Osteoblast (primary cell): Measurements from ENCODE around the gene CIB2. TPM values are rescaled to one million over a fixed set of nuclear protein-coding genes. Genes with fewer than 3 reads are reported as not detected.
A peak's percentile ranks its signal among the peaks of the same experiment; 100 is the strongest.

Source experiments
- DNase-seq: peaks from one replicate; pipeline ENCODE4 v3.0.0; 2011; ENCODE audit warnings: low spot score, mixed read lengths; ENCODE audit not compliant: insufficient read length; ENCODE audit errors: missing footprints
- H2AFZ ChIP-seq: 2 replicates; pipeline ENCODE4 v1.6.0; 2011; ENCODE audit warnings: mild to moderate bottlenecking, low read length
- H3K27ac ChIP-seq: 2 replicates; pipeline ENCODE4 v1.5.1; 2011; ENCODE audit warnings: mild to moderate bottlenecking, low read depth, low read length, moderate library complexity
- H3K27me3 ChIP-seq: 2 replicates; pipeline ENCODE4 v1.6.0; 2012; ENCODE audit warnings: mild to moderate bottlenecking, control low read depth, inconsistent platforms, low read length, moderate library complexity; ENCODE audit not compliant: insufficient read depth
- H3K36me3 ChIP-seq: 2 replicates; pipeline ENCODE4 v1.5.1; 2011; ENCODE audit warnings: mild to moderate bottlenecking, low read length, control low read depth, moderate library complexity; ENCODE audit not compliant: insufficient read depth
- H3K4me1 ChIP-seq: 2 replicates; pipeline ENCODE4 v1.5.1; 2011; ENCODE audit warnings: mild to moderate bottlenecking, low read length, control low read depth, moderate library complexity; ENCODE audit not compliant: insufficient read depth
- H3K4me2 ChIP-seq: 2 replicates; pipeline ENCODE4 v1.6.0; 2011; ENCODE audit warnings: mild to moderate bottlenecking, low read length; ENCODE audit not compliant: insufficient read depth
- H3K4me3 ChIP-seq: fragments of 200-600 bp; sonication (generic); 3 replicates; pipeline ENCODE4 v1.5.1; 2012; ENCODE audit warnings: mild to moderate bottlenecking, low read length, inconsistent platforms; ENCODE audit not compliant: insufficient read depth
- H3K79me2 ChIP-seq: 2 replicates; pipeline ENCODE4 v1.6.0; 2012; ENCODE audit warnings: mild to moderate bottlenecking, low read length, control low read depth, inconsistent platforms; ENCODE audit not compliant: insufficient read depth
- H3K9me3 ChIP-seq: 2 replicates; pipeline ENCODE4 v1.5.1; 2011; ENCODE audit warnings: low read depth, low read length, control low read depth
- H4K20me1 ChIP-seq: 2 replicates; pipeline ENCODE4 v1.6.0; 2012; ENCODE audit warnings: mild to moderate bottlenecking, low read length, control low read depth; ENCODE audit not compliant: insufficient read depth
- total RNA-seq: library from RNA; depleted of rRNA; stranded (reverse); fragments of >200 nt; gene quantifications from 2 replicates; pipeline ENCODE4 v1.2.3, GENCODE V29; 2012
- TF ChIP-seq, protein P1 (sequence below): IDR thresholded peaks from 2 replicates; pipeline ENCODE4 v1.5.1; 2011; ENCODE audit warnings: mild to moderate bottlenecking, low read depth, low read length, moderate library complexity; ENCODE audit errors: extremely low read depth

Gene CIB2
- total RNA-seq, 1 donor, result 2.2 TPM

GRCh38 chr15:78088773-78089080, 42.5 kb downstream of the CIB2 start:
- H3K79me2 ChIP-seq, result no peaks in the 10 kb centered on the region
- H3K27ac ChIP-seq, result no peak overlapping the region
- TF ChIP-seq, protein P1, sequence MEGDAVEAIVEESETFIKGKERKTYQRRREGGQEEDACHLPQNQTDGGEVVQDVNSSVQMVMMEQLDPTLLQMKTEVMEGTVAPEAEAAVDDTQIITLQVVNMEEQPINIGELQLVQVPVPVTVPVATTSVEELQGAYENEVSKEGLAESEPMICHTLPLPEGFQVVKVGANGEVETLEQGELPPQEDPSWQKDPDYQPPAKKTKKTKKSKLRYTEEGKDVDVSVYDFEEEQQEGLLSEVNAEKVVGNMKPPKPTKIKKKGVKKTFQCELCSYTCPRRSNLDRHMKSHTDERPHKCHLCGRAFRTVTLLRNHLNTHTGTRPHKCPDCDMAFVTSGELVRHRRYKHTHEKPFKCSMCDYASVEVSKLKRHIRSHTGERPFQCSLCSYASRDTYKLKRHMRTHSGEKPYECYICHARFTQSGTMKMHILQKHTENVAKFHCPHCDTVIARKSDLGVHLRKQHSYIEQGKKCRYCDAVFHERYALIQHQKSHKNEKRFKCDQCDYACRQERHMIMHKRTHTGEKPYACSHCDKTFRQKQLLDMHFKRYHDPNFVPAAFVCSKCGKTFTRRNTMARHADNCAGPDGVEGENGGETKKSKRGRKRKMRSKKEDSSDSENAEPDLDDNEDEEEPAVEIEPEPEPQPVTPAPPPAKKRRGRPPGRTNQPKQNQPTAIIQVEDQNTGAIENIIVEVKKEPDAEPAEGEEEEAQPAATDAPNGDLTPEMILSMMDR, result no peak

DNA sequence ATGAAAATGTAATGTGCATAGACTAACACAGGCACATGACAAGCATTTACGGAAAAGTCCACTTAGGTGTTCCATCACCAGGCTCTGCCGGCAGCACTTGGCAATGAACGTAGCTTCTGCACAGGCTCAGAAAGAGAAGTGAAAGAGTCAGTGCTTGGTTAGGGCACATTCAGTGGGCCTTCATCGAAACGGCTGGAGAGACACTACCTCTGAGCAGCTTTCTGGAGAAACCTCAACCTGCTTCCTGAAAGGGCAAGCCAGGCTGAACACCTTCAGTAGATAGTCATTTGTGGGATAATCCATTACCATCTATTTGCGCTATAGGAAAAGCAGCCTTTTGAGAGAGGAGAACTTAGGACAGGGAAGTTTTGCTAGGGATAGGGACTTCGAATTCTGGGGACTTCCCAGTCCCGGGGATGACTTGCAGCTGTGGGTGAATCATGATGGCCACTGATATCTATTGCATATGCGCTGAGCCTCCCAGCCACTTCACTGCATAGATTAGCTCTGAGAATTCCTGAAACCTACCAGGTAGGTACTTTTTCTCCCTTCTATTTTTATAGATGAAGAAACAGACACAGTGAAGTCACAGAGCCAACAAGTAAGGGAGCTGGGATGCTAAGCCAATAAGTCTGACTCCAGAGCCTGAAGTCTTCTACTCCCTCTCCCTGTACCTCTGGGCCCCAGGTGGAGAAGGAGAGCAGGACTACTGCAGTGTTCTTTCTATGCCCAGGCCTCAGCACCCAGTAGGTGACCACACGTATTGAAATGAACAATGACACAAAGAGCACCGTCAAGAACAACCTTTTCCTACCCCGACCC, 43.1 kb downstream of the CIB2 start:
- Histone ChIP-seq H3K4me3 (no peak overlapping the region), H3K27me3 (peaks cover 8% of the 10 kb centered on the region), H4K20me1 (no peaks in the 10 kb centered on the region), H3K36me3 (no peaks in the 10 kb centered on the region), H3K4me1 (peaks cover 9% of the 10 kb centered on the region), H2AFZ (no peak overlapping the region), H3K4me2 (no peak overlapping the region), H3K79me2 (no peaks in the 10 kb centered on the region), H3K9me3 (no peaks in the 10 kb centered on the region), H3K27ac (no peak overlapping the region)
- no peak for DNase-seq
- TF ChIP-seq, protein P1, result no peak

More at GRCh38 chr15:78088773-78089080, 42.5 kb downstream of the CIB2 start:
- no peaks in the 10 kb centered on the region for H3K36me3 ChIP-seq
- peaks cover 14% of the 10 kb centered on the region for H3K4me1 ChIP-seq
- no peak for DNase-seq
- no peak overlapping the region for H3K4me3 ChIP-seq
- no peaks in the 10 kb centered on the region for H3K9me3 ChIP-seq
- H3K27me3 ChIP-seq, result peaks cover 8% of the 10 kb centered on the region
- no peak overlapping the region for H2AFZ ChIP-seq
- H4K20me1 ChIP-seq, result no peaks in the 10 kb centered on the region
- no peak overlapping the region for H3K4me2 ChIP-seq

DNA sequence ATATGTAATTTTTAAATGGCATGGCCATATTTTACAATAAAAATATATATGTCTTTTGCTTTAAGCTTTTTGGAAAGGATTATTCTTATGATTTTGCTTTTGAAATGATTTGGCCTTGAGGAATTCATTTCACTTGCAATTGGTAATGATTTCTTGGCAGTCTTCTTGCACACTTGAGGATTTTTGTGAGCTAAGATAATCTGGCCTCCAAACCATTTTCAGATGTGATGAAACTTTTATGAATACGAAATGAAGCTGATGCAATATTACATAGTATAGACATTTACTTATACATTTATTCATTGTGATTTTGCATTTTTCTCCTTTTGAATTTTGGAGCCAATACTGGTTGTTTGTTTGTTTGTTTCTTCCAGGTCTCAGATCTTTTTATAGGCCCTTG, 45.3 kb downstream of the CIB2 start:
- DNase-seq, result no peak
- Histone ChIP-seq H3K27ac (peak overlapping the region; percentile 36), H3K9me3 (no peaks in the 10 kb centered on the region), H3K36me3 (no peaks in the 10 kb centered on the region), H4K20me1 (no peaks in the 10 kb centered on the region), H3K4me1 (peaks cover 4% of the 10 kb centered on the region), H3K4me3 (no peak overlapping the region), H3K4me2 (peak overlapping the region; percentile 28), H3K79me2 (no peaks in the 10 kb centered on the region), H3K27me3 (no peaks in the 10 kb centered on the region), H2AFZ (no peak overlapping the region)
- TF ChIP-seq, protein P1, result no peak

DNA sequence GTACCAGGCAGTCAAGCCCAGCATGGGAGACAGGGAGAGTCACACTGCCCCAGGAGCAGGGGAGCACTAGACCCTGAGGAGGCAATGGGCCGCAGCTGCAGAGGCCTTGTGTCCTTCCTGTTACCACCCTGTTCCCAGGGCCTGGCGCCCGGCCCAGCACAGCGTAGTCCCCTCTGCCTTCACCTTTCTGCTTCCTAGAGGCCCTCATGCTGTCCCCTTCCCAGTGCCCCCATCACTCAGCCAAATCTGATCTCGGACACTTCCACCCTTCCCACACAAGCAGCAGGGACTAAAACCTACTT, 46.8 kb downstream of the CIB2 start:
- Histone ChIP-seq H3K9me3 (no peaks in the 10 kb centered on the region), H3K4me2 (no peak overlapping the region), H3K4me1 (peaks cover 4% of the 10 kb centered on the region), H2AFZ (no peak overlapping the region), H3K79me2 (no peaks in the 10 kb centered on the region), H3K27ac (no peak overlapping the region), H3K36me3 (no peaks in the 10 kb centered on the region), H4K20me1 (no peaks in the 10 kb centered on the region), H3K4me3 (no peak overlapping the region), H3K27me3 (no peaks in the 10 kb centered on the region)
- TF ChIP-seq, protein P1, result no peak
- DNase-seq, result no peak
